Measurements from ENCODE around the gene PRR19. TPM values are rescaled to one million over a fixed set of nuclear protein-coding genes. Genes with fewer than 3 reads are reported as not detected.

The PRR19 gene
- polyA plus RNA-seq, 1 donor from 2014 or later = 2.4 TPM

- Histone ChIP-seq H3K4me2 (ENCODE audit: low read length) (peak overlapping the region; percentile 95), H2AFZ (ENCODE audit: low read depth, low read length) (peak overlapping the region; percentile 74), H3K9me3 (ENCODE audit: low read length) (no peaks in the 10 kb centered on the region), H3K79me2 (replicated peaks; ENCODE audit: insufficient read depth, low read length) (peaks cover 40% of the 10 kb centered on the region), H3K27me3 (ENCODE audit: insufficient read depth, low read depth, low read length) (peaks cover 32% of the 10 kb centered on the region), H3K9ac (ENCODE audit: low read length) (peak overlapping the region; percentile 95), H4K20me1 (ENCODE audit: insufficient read depth) (no peaks in the 10 kb centered on the region), H3F3A (ENCODE audit: insufficient read depth, low read length, poor library complexity, severe bottlenecking) (no peaks in the 10 kb centered on the region), H3K4me3 (ENCODE audit: low read length) (peak overlapping the region; percentile 93), H3K9me2 (ENCODE audit: insufficient read depth, low read length) (no peaks in the 10 kb centered on the region), H3K27ac (ENCODE audit: low read length) (peak overlapping the region; percentile 76), H3K36me3 (ENCODE audit: insufficient read depth, low read length) (no peaks in the 10 kb centered on the region)
- TF ChIP-seq POLR2AphosphoS5 (IDR thresholded peaks at IDR 0.05) = no peak
- TF ChIP-seq TAF1 (IDR thresholded peaks at IDR 0.05; ENCODE audit: low read depth) = peak; percentile 8
- TF ChIP-seq, protein P1, sequence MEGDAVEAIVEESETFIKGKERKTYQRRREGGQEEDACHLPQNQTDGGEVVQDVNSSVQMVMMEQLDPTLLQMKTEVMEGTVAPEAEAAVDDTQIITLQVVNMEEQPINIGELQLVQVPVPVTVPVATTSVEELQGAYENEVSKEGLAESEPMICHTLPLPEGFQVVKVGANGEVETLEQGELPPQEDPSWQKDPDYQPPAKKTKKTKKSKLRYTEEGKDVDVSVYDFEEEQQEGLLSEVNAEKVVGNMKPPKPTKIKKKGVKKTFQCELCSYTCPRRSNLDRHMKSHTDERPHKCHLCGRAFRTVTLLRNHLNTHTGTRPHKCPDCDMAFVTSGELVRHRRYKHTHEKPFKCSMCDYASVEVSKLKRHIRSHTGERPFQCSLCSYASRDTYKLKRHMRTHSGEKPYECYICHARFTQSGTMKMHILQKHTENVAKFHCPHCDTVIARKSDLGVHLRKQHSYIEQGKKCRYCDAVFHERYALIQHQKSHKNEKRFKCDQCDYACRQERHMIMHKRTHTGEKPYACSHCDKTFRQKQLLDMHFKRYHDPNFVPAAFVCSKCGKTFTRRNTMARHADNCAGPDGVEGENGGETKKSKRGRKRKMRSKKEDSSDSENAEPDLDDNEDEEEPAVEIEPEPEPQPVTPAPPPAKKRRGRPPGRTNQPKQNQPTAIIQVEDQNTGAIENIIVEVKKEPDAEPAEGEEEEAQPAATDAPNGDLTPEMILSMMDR (IDR thresholded peaks at IDR 0.05; ENCODE audit: poor library complexity, severe bottlenecking) = peak; percentile 49
Measured at GRCh38 chr19:42325896-42326771, 24.2 kb downstream of the PRR19 start.

DNA sequence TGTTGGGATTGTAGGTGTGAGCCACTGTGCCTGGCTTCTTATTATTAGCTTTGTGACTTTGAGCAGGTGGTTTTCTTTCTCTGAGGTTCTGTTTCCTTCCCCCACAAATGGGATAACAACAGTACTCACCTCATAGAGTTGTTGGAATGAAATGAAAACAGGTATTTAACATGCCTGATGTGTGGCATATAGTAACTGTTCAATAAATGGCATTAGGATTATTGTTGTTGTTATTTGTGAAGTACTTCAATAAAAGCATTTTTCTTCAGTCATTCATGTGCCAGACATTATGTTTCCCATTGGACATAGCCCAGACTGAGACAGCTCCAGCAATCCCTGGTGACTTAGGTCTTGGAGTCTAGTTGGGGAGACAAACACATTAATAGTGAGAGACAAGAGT lies 25.0 kb downstream of the PRR19 start:
- Histone ChIP-seq H4K20me1 (ENCODE audit: insufficient read depth) (no peaks in the 10 kb centered on the region), H2AFZ (ENCODE audit: low read depth, low read length) (no peak overlapping the region), H3K79me2 (replicated peaks; ENCODE audit: insufficient read depth, low read length) (peaks cover 40% of the 10 kb centered on the region), H3K27me3 (ENCODE audit: insufficient read depth, low read depth, low read length) (peaks cover 28% of the 10 kb centered on the region), H3K4me2 (ENCODE audit: low read length) (peak overlapping the region; percentile 58), H3K27ac (ENCODE audit: low read length) (no peak overlapping the region), H3F3A (ENCODE audit: insufficient read depth, low read length, poor library complexity, severe bottlenecking) (no peaks in the 10 kb centered on the region), H3K4me3 (ENCODE audit: low read length) (peak overlapping the region; percentile 93), H3K9me2 (ENCODE audit: insufficient read depth, low read length) (no peaks in the 10 kb centered on the region), H3K9me3 (ENCODE audit: low read length) (no peaks in the 10 kb centered on the region), H3K9ac (ENCODE audit: low read length) (peak overlapping the region; percentile 95), H3K36me3 (ENCODE audit: insufficient read depth, low read length) (no peaks in the 10 kb centered on the region)
- TF ChIP-seq EZH2 (IDR thresholded peaks at IDR 0.05; ENCODE audit: borderline replicate concordance, insufficient read depth, low read length, poor library complexity, severe bottlenecking) (no peak), EP300 (conservative IDR thresholded peaks at IDR 0.05; ENCODE audit: poor library complexity, severe bottlenecking) (no peak), REST (IDR thresholded peaks at IDR 0.05; ENCODE audit: borderline replicate concordance) (no peak), SMC3 (conservative IDR thresholded peaks at IDR 0.05; ENCODE audit: poor library complexity) (no peak), RAD21 (conservative IDR thresholded peaks at IDR 0.05) (no peak), TAF1 (IDR thresholded peaks at IDR 0.05; ENCODE audit: low read depth) (no peak), POLR2AphosphoS5 (IDR thresholded peaks at IDR 0.05) (no peak), MXI1 (conservative IDR thresholded peaks at IDR 0.05; ENCODE audit: poor library complexity, severe bottlenecking) (no peak)
- TF ChIP-seq, protein P1 (IDR thresholded peaks at IDR 0.05; ENCODE audit: poor library complexity, severe bottlenecking) = no peak

All from neural cell (in vitro differentiated cells).